Heart right ventricle (tissue), 16 donors: ENCODE data around the gene SLC25A34. TPM values are rescaled to one million over a fixed set of nuclear protein-coding genes. Genes with fewer than 3 reads are reported as not detected.
"Not testable (repeated sequence)": the region's sequence is repeated elsewhere in the genome, so short reads cannot be mapped to it uniquely, and the experiment has no call there.

Experiments used
- ATAC-seq, 8 donors: fragments of 200-7000 bp; cut with Tn5 transposase; one replicate each; pipeline ENCODE4 v1.9.1; 2020; ENCODE audit warnings: mild to moderate bottlenecking in 8 of 8, moderate library complexity in 8 of 8, moderate number of reproducible peaks in 1 of 8
- DNase-seq, 2 donors: peaks; one replicate each; pipeline ENCODE4 v3.0.0-alpha.2; 2020
- H3K27ac ChIP-seq, 10 donors: fragments of 200-600 bp; sonication (generic) in 2 of 10; one replicate each; pipeline versions ENCODE4 v1.5.0 to v1.8.0; 2020 to 2022; ENCODE audit warnings: mild to moderate bottlenecking in 3 of 10
- H3K27me3 ChIP-seq, 7 donors: fragments of 200-600 bp; one replicate each; pipeline ENCODE4 v1.8.0; 2021 to 2022; ENCODE audit warnings: mild to moderate bottlenecking in 2 of 7
- H3K36me3 ChIP-seq, 9 donors: fragments of 200-600 bp; sonication (generic) in 1 of 9; one replicate each; pipeline versions ENCODE4 v1.5.0 to v1.8.0; 2020 to 2022; ENCODE audit warnings: mild to moderate bottlenecking in 2 of 9
- H3K4me1 ChIP-seq, 9 donors: fragments of 200-600 bp; sonication (generic) in 1 of 9; one replicate each; pipeline versions ENCODE4 v1.5.0 to v1.8.0; 2020 to 2022; ENCODE audit warnings: mild to moderate bottlenecking in 4 of 9
- H3K4me3 ChIP-seq, 10 donors: fragments of 200-600 bp; sonication (generic) in 2 of 10; one replicate each; pipeline versions ENCODE4 v1.5.0 to v1.8.0; 2020 to 2022; ENCODE audit warnings: mild to moderate bottlenecking in 7 of 10, moderate library complexity in 2 of 10
- H3K9me3 ChIP-seq, 11 donors: fragments of 200-600 bp in 10 of 11; sonication (generic) in 2 of 11; one replicate each; pipeline versions ENCODE4 v1.5.0 to v1.8.0; 2013 to 2022; ENCODE audit warnings: mild to moderate bottlenecking in 2 of 11, control low read depth in 1 of 11, moderate library complexity in 1 of 11
- CTCF ChIP-seq, 9 donors: fragments of 200-600 bp; sonication (generic) in 2 of 9; IDR thresholded peaks; one replicate each; pipeline versions ENCODE4 v1.5.0 to v1.8.0; 2021 to 2022; ENCODE audit warnings: antibody characterized with exemption in 9 of 9, mild to moderate bottlenecking in 5 of 9, moderate library complexity in 1 of 9
- WGBS, 2 donors: extraction: QIAGEN DNeasy Blood & Tissue Kit; methylation state at CpG; one replicate each; pipeline ENCODE4 v1.1.7; 2013; ENCODE audit warnings: inconsistent platforms in 1 of 2; 5-methylcytosine and 5-hydroxymethylcytosine counted together
- intact Hi-C, 10 donors: fragments of 100-400 bp; cut with DNase I; formaldehyde crosslinking; loops; one replicate each; pipeline versions ENCODE4 v1.11.1 to v1.14.2; 2022
- polyA plus RNA-seq, 2 donors: library from polyadenylated mRNA; stranded (reverse); fragments of 200-250 nt; gene quantifications; one replicate each; pipeline ENCODE4 v1.2.3, GENCODE V29; 2013
- total RNA-seq, 10 donors: library from RNA; stranded (reverse); fragmentation: NEBNext Ultra II Directional in 3 of 10; extraction: Animal tissue kit (Norgen Biotek cat#: 25700) in 3 of 10; gene quantifications; one replicate each; pipeline versions ENCODE4 v1.2.1 to v1.2.4, GENCODE V29; 2021 to 2023
- donor health status: Arrhythmogenic right ventricular cardiomyopathy.
- donor health status: ischemic (EF 13 %, LVEDD 7.1; RV severe dilation, severe dysfunction).
- donor health status: healthy with polysubstance abuse.
- donor health status: DM: no; HTN: yes; CAD: no.
- donor health status: DM: no; HTN: no; CAD: no.
- donor health status: ischemic (EF 25% LVEDD 6.9; RV normal size, moderate dysfunction).
- donor health status: ischemic (EF 25% LVEDD 5.7; RV mildly dilated, moderate dysfunction).
- donor health status: healthy.
- donor health status: DM: yes; HTN: yes; CAD: no.
- donor health status: Ischemic cardiomyopathy.
- donor health status: ischemic (EF 35%, LVEDD 5.7; RV mildly dilated, moderate dysfunction).
- donor health status: nonischemic (EF 11% LVEDD 7.7; RV severe dilation, severe dysfunction).
- donor health status: DM: yes; HTN: yes; CAD: no.
- donor health status: PGD.
- donor health status: ischemic (EF 29% LVEDD 5.4; RV normal size, mild dysfunction).
- donor health status: nonischemic (EF 23%, LVEDD 6.1; RV moderate dilation, normal function).

The SLC25A34 gene
- total and polyA plus RNA-seq, 12 donors = 1.1 to 44.9 (median 13.6) TPM

GRCh38 chr1:15698201-15698600 lies 37.9 kb upstream of the SLC25A34 start:
- DNase-seq (no peak), ATAC-seq (no peak)
- H3K27ac ChIP-seq = peak overlapping the region in 3 of 10 donors; percentile 28 to 85 (median 41)
- no peak overlapping the region for H3K4me3 ChIP-seq
- peaks cover 0 to 22% (median 0%) of the 10 kb centered on the region in 9 donors for H3K36me3 ChIP-seq
- no peaks in the 10 kb centered on the region for H3K27me3 ChIP-seq
- peaks cover 16 to 70% (median 54%) of the 10 kb centered on the region in 9 donors for H3K4me1 ChIP-seq
- intact Hi-C loops = loop anchor here in 1 of 10 donors (10.0 kb wide), 1 partner anchor 93 kb away; no protein-coding TSS in a partner anchor
- 96 to 98% methylated on average over 2 of the region's 2 CpGs for WGBS, 2 donors
- no peak for TF ChIP-seq CTCF (IDR thresholded peaks at IDR 0.05)
- H3K9me3 ChIP-seq = no peaks in the 10 kb centered on the region

GRCh38 chr1:15699321-15699720 lies 36.7 kb upstream of the SLC25A34 start:
- H3K27ac ChIP-seq, ATAC-seq, DNase-seq, H3K4me3 ChIP-seq, H3K27me3 ChIP-seq, H3K9me3 ChIP-seq: not testable (repeated sequence)
- Histone ChIP-seq H3K36me3 (peaks cover 0 to 22% (median 0%) of the 10 kb centered on the region in 9 donors), H3K4me1 (peaks cover 21 to 75% (median 62%) of the 10 kb centered on the region in 9 donors)
- intact Hi-C loops = loop anchor here in 1 of 10 donors (10.0 kb wide), 1 partner anchor 95 kb away; no protein-coding TSS in a partner anchor
- 96 to 99% methylated on average over 4 of the region's 4 CpGs for WGBS, 2 donors

GRCh38 chr1:15700508-15700907 lies 35.5 kb upstream of the SLC25A34 start:
- DNase-seq = no peak
- Histone ChIP-seq H3K9me3 (no peaks in the 10 kb centered on the region), H3K36me3 (peaks cover 0 to 21% (median 0%) of the 10 kb centered on the region in 9 donors), H3K27me3 (no peaks in the 10 kb centered on the region), H3K27ac (peak overlapping the region in 2 of 10 donors; percentile 24 to 39), H3K4me1 (peaks cover 26 to 82% (median 70%) of the 10 kb centered on the region in 9 donors), H3K4me3 (no peak overlapping the region)
- ATAC-seq = no peak
- 51 to 55% methylated on average over 6 of the region's 6 CpGs for WGBS, 2 donors
- intact Hi-C loops = loop anchor here in 1 of 10 donors (10.0 kb wide), 1 partner anchor 86 kb away; the partner anchor contains the start of gene DDI2
- no peak for TF ChIP-seq CTCF (IDR thresholded peaks at IDR 0.05)

- intact Hi-C loops = loop anchor here in 1 of 10 donors (10.0 kb wide), 1 partner anchor 87 kb away; the partner anchor contains the start of gene DDI2
- H3K27ac ChIP-seq = peak overlapping the region in 4 of 10 donors; percentile 89 to 93 (median 92)
- DNase-seq (no peak), ATAC-seq (no peak)
- H3K4me3 ChIP-seq = no peak overlapping the region
- no peaks in the 10 kb centered on the region for H3K27me3 ChIP-seq
- H3K4me1 ChIP-seq = peaks cover 26 to 82% (median 76%) of the 10 kb centered on the region in 9 donors
- H3K9me3 ChIP-seq = no peaks in the 10 kb centered on the region
- TF ChIP-seq CTCF (IDR thresholded peaks at IDR 0.05) = no peak
- H3K36me3 ChIP-seq = peaks cover 0 to 25% (median 0%) of the 10 kb centered on the region in 9 donors
- whole genome bisulfite sequencing, 2 donors = 85 to 90% methylated on average over 8 of the region's 8 CpGs
These were observed 34.3 kb upstream of the SLC25A34 start for GRCh38 chr1:15701784-15702183.
